HCT116 (cell line): Measurements from ENCODE around the gene SIX5. TPM values are rescaled to one million over a fixed set of nuclear protein-coding genes. Genes with fewer than 3 reads are reported as not detected.

Experiments
- ATAC-seq: fragments of 200-7000 bp; cut with Tn5 transposase; 2 replicates; pipeline ENCODE4 v1.9.1; 2020; ENCODE audit warnings: mild to moderate bottlenecking, moderate library complexity
- BruUV-seq: library from RNA; stranded (reverse); fragments of 400-500 nt; replicated peaks from 2 replicates; lab custom pipeline; 2021; lab: Mats Ljungman, UMichigan
- CTCF ChIA-PET: fragments of 300-600 bp; sonication (Branson Sonifier 250); formaldehyde crosslinking; loops from one replicate; lab custom pipeline; 2021; ENCODE audit warnings: antibody characterized with exemption; lab: Charles Lee
- POLR2A ChIA-PET: fragments of 300-600, 350-600 bp; sonication (Branson Sonifier 250); formaldehyde crosslinking; loops from one replicate; lab custom pipeline; 2021; ENCODE audit warnings: antibody characterized with exemption; lab: Charles Lee
- RAD21 ChIA-PET, 2 experiments: fragments of 300-600 bp; sonication (Branson Sonifier 250); formaldehyde crosslinking; loops; one replicate each; lab custom pipeline; 2023; ENCODE audit warnings: low total read pairs in 2 of 2; ENCODE audit not compliant: uncharacterized antibody in 2 of 2, unreplicated experiment in 2 of 2, low non-redundant PET in 1 of 2; lab: Charles Lee
- DNase-seq: peaks from one replicate; pipeline ENCODE4 v3.0.0-alpha.2; 2010; ENCODE audit warnings: low read depth, low spot score
- H2AFZ ChIP-seq: fragments of 200-600 bp; shearing (Covaris generic), sonication (generic); 2 replicates; pipeline ENCODE4 v1.6.1; 2017; ENCODE audit warnings: low read depth, mixed run types, mixed read lengths, antibody characterized with exemption, low read length; ENCODE audit not compliant: poor library complexity, severe bottlenecking
- H3K27ac ChIP-seq: 2 replicates; pipeline ENCODE4 v1.5.1; 2012; ENCODE audit warnings: low read depth, low read length
- H3K27me3 ChIP-seq: fragments of 200-600 bp; sonication (generic); 2 replicates; pipeline ENCODE4 v1.6.1; 2016; ENCODE audit warnings: mixed run types, low read length, mixed read lengths; ENCODE audit not compliant: insufficient read depth
- H3K36me3 ChIP-seq, 2 experiments: fragments of 200-500 bp in 1 of 2; fragments of 200-600 bp in 1 of 2; sonication (Bioruptor generic) in 1 of 2; sonication (generic) in 1 of 2; 2 replicates each; pipeline versions ENCODE4 v1.5.1 to v1.6.1; 2014 to 2016; ENCODE audit warnings: low read length in 2 of 2, inconsistent platforms in 1 of 2, mixed read lengths in 1 of 2, mixed run types in 1 of 2; ENCODE audit not compliant: insufficient read depth in 2 of 2, control insufficient read depth in 1 of 2
- H3K4me1 ChIP-seq, 2 experiments: fragments of 200-600 bp in 1 of 2; sonication (generic) in 1 of 2; 2 replicates each; pipeline versions ENCODE4 v1.5.1 to v1.6.1; 2012 to 2017; ENCODE audit warnings: low read length in 2 of 2, inconsistent platforms in 1 of 2, mild to moderate bottlenecking in 1 of 2, mixed read lengths in 1 of 2, mixed run types in 1 of 2, moderate library complexity in 1 of 2; ENCODE audit not compliant: insufficient read depth in 2 of 2, control insufficient read depth in 1 of 2
- H3K4me2 ChIP-seq: fragments of 200-600 bp; sonication (generic); 2 replicates; pipeline ENCODE4 v1.6.1; 2017; ENCODE audit warnings: mixed run types, low read length, mixed read lengths
- H3K4me3 ChIP-seq, 2 experiments: fragments of 200-600 bp in 1 of 2; sonication (generic) in 1 of 2; replicated peaks in 1 of 2; 2 replicates each; pipeline ENCODE4 v1.5.1; 2011 to 2016; ENCODE audit warnings: low read length in 2 of 2, control low read depth in 1 of 2, low read depth in 1 of 2, mild to moderate bottlenecking in 1 of 2, mixed read lengths in 1 of 2, mixed run types in 1 of 2
- H3K79me2 ChIP-seq: fragments of 200-600 bp; sonication (generic); 2 replicates; pipeline ENCODE4 v1.6.1; 2017; ENCODE audit warnings: mild to moderate bottlenecking, mixed run types, low read length, moderate library complexity, mixed read lengths; ENCODE audit not compliant: insufficient read depth
- H3K9ac ChIP-seq: fragments of 200-600 bp; sonication (generic); 2 replicates; pipeline ENCODE4 v1.6.1; 2016; ENCODE audit warnings: low read length, mixed read lengths
- H3K9me2 ChIP-seq: fragments of 200-600 bp; sonication (generic), shearing (Covaris generic); 2 replicates; pipeline ENCODE4 v1.6.1; 2017; ENCODE audit warnings: mixed run types, mild to moderate bottlenecking, moderate library complexity; ENCODE audit not compliant: insufficient read depth
- H3K9me3 ChIP-seq, 2 experiments: fragments of 200-500 bp in 1 of 2; fragments of 200-600 bp in 1 of 2; sonication (Bioruptor generic) in 1 of 2; sonication (generic) in 1 of 2; 2 replicates each; pipeline ENCODE4 v1.6.1; 2014 to 2017; ENCODE audit warnings: low read length in 2 of 2, mixed read lengths in 2 of 2, inconsistent platforms in 1 of 2, low read depth in 1 of 2, mild to moderate bottlenecking in 1 of 2, mixed run types in 1 of 2, moderate library complexity in 1 of 2; ENCODE audit not compliant: control insufficient read depth in 1 of 2, insufficient read depth in 1 of 2
- H4K20me1 ChIP-seq: fragments of 200-600 bp; sonication (generic), shearing (Covaris generic); 2 replicates; pipeline ENCODE4 v1.6.1; 2017; ENCODE audit warnings: mixed run types, mild to moderate bottlenecking, moderate library complexity; ENCODE audit not compliant: insufficient read depth
- CEBPB ChIP-seq: IDR thresholded peaks from 2 replicates; pipeline ENCODE4 v1.6.1; 2012; ENCODE audit warnings: low read depth
- CTCF ChIP-seq, 3 experiments: fragments of 200-600 bp in 1 of 3; sonication (generic) in 1 of 3; IDR thresholded peaks in 2 of 3; conservative IDR thresholded peaks in 1 of 3; 2 replicates each; pipeline ENCODE4 v1.5.1; 2012 to 2017; ENCODE audit warnings: low read depth in 2 of 3, low read length in 2 of 3, antibody characterized with exemption in 1 of 3, borderline replicate concordance in 1 of 3, control low read depth in 1 of 3, mild to moderate bottlenecking in 1 of 3, mixed read lengths in 1 of 3, mixed run types in 1 of 3, moderate library complexity in 1 of 3; ENCODE audit not compliant: insufficient read depth in 1 of 3
- EGR1 ChIP-seq: IDR thresholded peaks from 2 replicates; pipeline ENCODE4 v1.6.1; 2012; ENCODE audit warnings: low read depth
- EZH2 ChIP-seq: fragments of 200-600 bp; sonication (generic); IDR thresholded peaks from 2 replicates; pipeline ENCODE4 v1.6.1; 2017; ENCODE audit warnings: antibody characterized with exemption, mixed run types
- EZH2phosphoT487 ChIP-seq: fragments of 200-600 bp; IDR thresholded peaks from 2 replicates; pipeline ENCODE4 v1.6.1; 2018; ENCODE audit warnings: antibody characterized with exemption, borderline replicate concordance
- FOSL1 ChIP-seq: IDR thresholded peaks from 2 replicates; pipeline ENCODE4 v1.6.1; 2012; ENCODE audit warnings: low read depth
- MAX ChIP-seq: IDR thresholded peaks from 2 replicates; pipeline ENCODE4 v1.6.1; 2012
- POLR2A ChIP-seq: IDR thresholded peaks from 2 replicates; pipeline ENCODE4 v1.7.0; 2011; ENCODE audit warnings: borderline replicate concordance; ENCODE audit not compliant: insufficient read depth, insufficient read length; ENCODE audit errors: extremely low read depth
- POLR2AphosphoS5 ChIP-seq: IDR thresholded peaks from 2 replicates; pipeline ENCODE4 v1.6.1; 2011; ENCODE audit warnings: mild to moderate bottlenecking, low read depth, low read length, moderate library complexity
- RAD21 ChIP-seq: IDR thresholded peaks from 2 replicates; pipeline ENCODE4 v1.6.1; 2012; ENCODE audit warnings: low read depth, mild to moderate bottlenecking
- SIN3A ChIP-seq: IDR thresholded peaks from 2 replicates; pipeline ENCODE4 v1.6.1; 2012; ENCODE audit warnings: low read depth
- SP1 ChIP-seq: IDR thresholded peaks from 2 replicates; pipeline ENCODE4 v1.6.1; 2012; ENCODE audit warnings: low read depth
- TCF7L2 ChIP-seq: IDR thresholded peaks from 2 replicates; pipeline ENCODE4 v1.7.0; 2011; ENCODE audit warnings: borderline replicate concordance, inconsistent platforms; ENCODE audit not compliant: insufficient read depth, insufficient read length; ENCODE audit errors: extremely low read depth
- YY1 ChIP-seq: IDR thresholded peaks from 2 replicates; pipeline ENCODE4 v1.6.1; 2011; ENCODE audit warnings: low read length, low read depth, moderate library complexity, mild to moderate bottlenecking; ENCODE audit not compliant: insufficient replicate concordance; ENCODE audit errors: extremely low read depth
- ZFX ChIP-seq: fragments of 450-650 bp; IDR thresholded peaks from 2 replicates; pipeline ENCODE4 v1.6.1; 2017
- intact Hi-C: fragments of 100-400 bp; cut with micrococcal nuclease; formaldehyde crosslinking; loops from 2 replicates; pipeline ENCODE4 v1.10.0; 2022
- total RNA-seq: library from RNA; stranded (reverse); gene quantifications from one replicate; pipeline ENCODE4 v1.2.1, GENCODE V29; 2021; ENCODE audit not compliant: unreplicated experiment

SIX5 gene
- total RNA-seq, 1 experiment from 2014 or later = 18.3 TPM

- Histone ChIP-seq H3K4me2 (peak overlapping the region; percentile 92), H3K9me3 (no peaks in the 10 kb centered on the region), H3K9me2 (no peaks in the 10 kb centered on the region), H3K27ac (peak overlapping the region; percentile 94), H3K36me3 (no peaks in the 10 kb centered on the region), H3K4me3 (peak overlapping the region; percentile 62 to 84), H3K9ac (peak overlapping the region; percentile 58), H3K27me3 (no peaks in the 10 kb centered on the region), H4K20me1 (no peaks in the 10 kb centered on the region), H3K4me1 (peaks cover 14 to 43% of the 10 kb centered on the region in 2 experiments), H3K79me2 (no peaks in the 10 kb centered on the region), H2AFZ (no peak overlapping the region)
- ChIA-PET CTCF (interaction anchor here (0.5 to 4.2 kb wide), 20 partner anchors 8 to 777 kb away, joined by 3 to 71 read pairs (median 10); partner anchors contain the start of genes DMPK, DMWD, FBXO46 and IRF2BP1), POLR2A (interaction anchor here (0.6 to 3.6 kb wide), 11 partner anchors 11 to 156 kb away, joined by 3 to 50 read pairs (median 6); partner anchors contain the start of gene DMPK), RAD21 (interaction anchor here (0.6 to 2.0 kb wide), 6 partner anchors 9 to 47 kb away, joined by 3 to 9 read pairs (median 7); partner anchors contain the start of gene DMPK (in 1 of the 2))
- TF ChIP-seq POLR2A (peak; percentile 17), TCF7L2 (peak; percentile 32), MAX (peak; percentile 69), ZFX (no peak), EGR1 (peak; percentile 91), CTCF (IDR thresholded peaks at IDR 0.05 in 2 of 3, conservative IDR thresholded peaks at IDR 0.05 in 1 of 3; ENCODE audit: borderline replicate concordance in 1 of 3, insufficient read depth in 1 of 3, low read depth in 2 of 3, low read length in 2 of 3) (peak; percentile 85 to 86 (median 86); a peak in 5 of 6 replicates), SP1 (peak; percentile 91), POLR2AphosphoS5 (peak; percentile 62), EZH2phosphoT487 (no peak), YY1 (no peak), FOSL1 (no peak), CEBPB (no peak), SIN3A (peak; percentile 82), RAD21 (peak; percentile 88), EZH2 (no peak)
- ATAC-seq (peak; percentile 77), DNase-seq (peak; percentile 96)
- no TSS peak for BruUV-seq
- intact Hi-C loops = loop anchor here (1.0 to 10.0 kb wide), 5 partner anchors 9 to 676 kb away; partner anchors contain the start of genes FBXO46, PPP1R37 and QPCTL
These were observed 1.4 kb upstream of the SIX5 start for GRCh38 chr19:45770192-45771101.
